Endothelial cell (in vitro differentiated cells): ENCODE measurements around the gene CTNNBL1. TPM values are rescaled to one million over a fixed set of nuclear protein-coding genes. Genes with fewer than 3 reads are reported as not detected.

Experiments
- DNase-seq: peaks from one replicate; pipeline ENCODE4 v3.0.0; 2021; ENCODE audit warnings: low spot score
- H3K27ac Mint-ChIP-seq: one replicate; pipeline ENCODE4 v1.8.0; 2021; ENCODE audit warnings: mixed read lengths, inconsistent platforms; ENCODE audit not compliant: unreplicated experiment
- H3K27me3 Mint-ChIP-seq: one replicate; pipeline ENCODE4 v1.8.0; 2021; ENCODE audit warnings: mild to moderate bottlenecking, moderate library complexity, mixed read lengths, inconsistent platforms; ENCODE audit not compliant: unreplicated experiment
- H3K36me3 Mint-ChIP-seq: one replicate; pipeline ENCODE4 v1.8.0; 2021; ENCODE audit warnings: mild to moderate bottlenecking, low read depth, mixed read lengths, inconsistent platforms; ENCODE audit not compliant: unreplicated experiment
- H3K4me1 Mint-ChIP-seq: one replicate; pipeline ENCODE4 v1.8.0; 2021; ENCODE audit warnings: mild to moderate bottlenecking, mixed read lengths, inconsistent platforms; ENCODE audit not compliant: unreplicated experiment
- H3K4me3 Mint-ChIP-seq: one replicate; pipeline ENCODE4 v1.8.0; 2021; ENCODE audit warnings: mild to moderate bottlenecking, mixed read lengths, inconsistent platforms; ENCODE audit not compliant: unreplicated experiment
- H3K9me3 Mint-ChIP-seq: one replicate; pipeline ENCODE4 v1.8.0; 2021; ENCODE audit warnings: mixed read lengths, inconsistent platforms; ENCODE audit not compliant: unreplicated experiment
- total RNA-seq: library from RNA; stranded (reverse); fragmentation: NEBNext Ultra II Directional; extraction: Animal tissue kit (Norgen Biotek cat#: 25700); gene quantifications from one replicate; pipeline ENCODE4 v1.2.1, GENCODE V29; 2021; ENCODE audit not compliant: unreplicated experiment
- TF ChIP-seq, protein P1 (sequence below): fragments of 200-600 bp; sonication (generic); IDR thresholded peaks from one replicate; pipeline ENCODE4 v1.5.0; 2021; ENCODE audit warnings: antibody characterized with exemption; ENCODE audit not compliant: unreplicated experiment

Gene CTNNBL1
- total RNA-seq, 1 donor from 2014 or later: 84.8 TPM

DNA sequence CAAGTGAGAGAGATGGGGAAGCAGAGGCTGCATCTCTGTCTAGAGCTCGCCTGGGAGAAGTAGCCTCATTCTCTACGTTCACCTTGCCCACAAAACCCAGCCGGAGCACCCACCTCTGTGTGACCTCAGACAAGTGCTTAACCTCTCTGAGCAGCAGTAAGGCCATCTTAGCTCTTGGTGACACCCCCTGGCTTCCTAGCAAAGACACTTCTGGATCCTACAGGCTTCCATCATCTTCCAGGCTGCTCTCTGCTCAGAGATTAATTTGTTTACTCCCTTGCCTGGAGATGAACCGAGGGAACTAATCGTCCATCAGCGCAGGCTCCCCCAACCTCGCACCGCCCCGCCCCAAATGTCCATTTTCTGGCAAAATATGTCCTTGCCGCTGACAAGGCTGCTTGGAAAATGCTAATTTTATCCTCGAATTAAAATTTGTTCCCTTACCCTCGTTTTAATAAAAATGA lies 24.0 kb upstream of the CTNNBL1 start:
- Mint-ChIP-seq H3K4me3 (no peak overlapping the region), H3K27me3 (peaks cover under 1% of the 10 kb centered on the region), H3K36me3 (no peaks in the 10 kb centered on the region), H3K4me1 (peaks cover 7% of the 10 kb centered on the region), H3K9me3 (no peaks in the 10 kb centered on the region), H3K27ac (no peak overlapping the region)
- TF ChIP-seq, protein P1, sequence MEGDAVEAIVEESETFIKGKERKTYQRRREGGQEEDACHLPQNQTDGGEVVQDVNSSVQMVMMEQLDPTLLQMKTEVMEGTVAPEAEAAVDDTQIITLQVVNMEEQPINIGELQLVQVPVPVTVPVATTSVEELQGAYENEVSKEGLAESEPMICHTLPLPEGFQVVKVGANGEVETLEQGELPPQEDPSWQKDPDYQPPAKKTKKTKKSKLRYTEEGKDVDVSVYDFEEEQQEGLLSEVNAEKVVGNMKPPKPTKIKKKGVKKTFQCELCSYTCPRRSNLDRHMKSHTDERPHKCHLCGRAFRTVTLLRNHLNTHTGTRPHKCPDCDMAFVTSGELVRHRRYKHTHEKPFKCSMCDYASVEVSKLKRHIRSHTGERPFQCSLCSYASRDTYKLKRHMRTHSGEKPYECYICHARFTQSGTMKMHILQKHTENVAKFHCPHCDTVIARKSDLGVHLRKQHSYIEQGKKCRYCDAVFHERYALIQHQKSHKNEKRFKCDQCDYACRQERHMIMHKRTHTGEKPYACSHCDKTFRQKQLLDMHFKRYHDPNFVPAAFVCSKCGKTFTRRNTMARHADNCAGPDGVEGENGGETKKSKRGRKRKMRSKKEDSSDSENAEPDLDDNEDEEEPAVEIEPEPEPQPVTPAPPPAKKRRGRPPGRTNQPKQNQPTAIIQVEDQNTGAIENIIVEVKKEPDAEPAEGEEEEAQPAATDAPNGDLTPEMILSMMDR: no peak
- DNase-seq: no peak

DNA sequence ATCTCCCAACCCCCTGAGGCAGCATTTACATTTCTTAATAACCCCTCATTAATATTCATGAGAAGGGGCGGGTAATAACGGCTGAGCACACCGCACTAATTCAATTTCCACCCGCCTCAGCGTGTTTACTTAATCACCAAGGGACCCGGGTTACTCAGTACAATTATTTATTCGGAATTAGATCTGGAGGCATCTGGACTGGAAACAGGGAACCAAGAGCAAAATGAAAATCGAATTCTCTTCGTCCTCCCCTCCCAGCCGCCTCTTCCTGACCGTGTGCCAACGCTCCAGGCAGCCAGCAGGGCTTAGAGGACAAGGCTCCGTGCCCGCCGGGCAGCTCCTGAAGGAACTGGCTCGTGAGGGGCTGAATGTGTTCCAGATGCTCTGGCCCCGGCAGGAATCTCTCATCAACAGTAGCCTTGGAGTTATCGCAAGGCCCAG lies 23.5 kb upstream of the CTNNBL1 start:
- H3K4me1 Mint-ChIP-seq: peaks cover 7% of the 10 kb centered on the region
- no peaks in the 10 kb centered on the region for H3K9me3 Mint-ChIP-seq
- H3K27ac Mint-ChIP-seq: no peak overlapping the region
- H3K27me3 Mint-ChIP-seq: peaks cover 1% of the 10 kb centered on the region
- no peak for DNase-seq
- TF ChIP-seq, protein P1: no peak
- no peaks in the 10 kb centered on the region for H3K36me3 Mint-ChIP-seq
- H3K4me3 Mint-ChIP-seq: no peak overlapping the region

DNA sequence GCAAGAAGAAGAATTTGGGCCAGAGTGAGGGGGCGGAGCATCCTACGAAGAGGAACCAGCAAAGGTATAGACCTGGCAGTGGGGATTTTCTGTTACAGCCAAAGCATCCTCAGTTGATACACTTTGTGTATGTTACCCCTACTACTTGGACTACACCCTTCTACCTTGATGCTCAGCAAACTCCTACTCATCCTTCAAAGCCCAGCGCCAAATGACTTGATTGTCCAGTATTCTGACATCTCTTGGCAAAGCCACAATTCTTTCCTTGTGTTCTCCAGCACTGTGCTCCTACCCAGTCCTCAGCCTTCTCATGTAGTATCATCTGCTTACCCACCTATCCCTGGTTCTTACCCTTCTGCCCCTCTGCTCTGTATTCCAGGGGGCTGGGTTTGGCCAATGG lies 21.7 kb upstream of the CTNNBL1 start:
- DNase-seq: no peak
- no peaks in the 10 kb centered on the region for H3K9me3 Mint-ChIP-seq
- H3K27ac Mint-ChIP-seq: no peak overlapping the region
- peaks cover 8% of the 10 kb centered on the region for H3K4me1 Mint-ChIP-seq
- H3K36me3 Mint-ChIP-seq: no peaks in the 10 kb centered on the region
- peaks cover 1% of the 10 kb centered on the region for H3K27me3 Mint-ChIP-seq
- TF ChIP-seq, protein P1: no peak
- no peak overlapping the region for H3K4me3 Mint-ChIP-seq

DNA sequence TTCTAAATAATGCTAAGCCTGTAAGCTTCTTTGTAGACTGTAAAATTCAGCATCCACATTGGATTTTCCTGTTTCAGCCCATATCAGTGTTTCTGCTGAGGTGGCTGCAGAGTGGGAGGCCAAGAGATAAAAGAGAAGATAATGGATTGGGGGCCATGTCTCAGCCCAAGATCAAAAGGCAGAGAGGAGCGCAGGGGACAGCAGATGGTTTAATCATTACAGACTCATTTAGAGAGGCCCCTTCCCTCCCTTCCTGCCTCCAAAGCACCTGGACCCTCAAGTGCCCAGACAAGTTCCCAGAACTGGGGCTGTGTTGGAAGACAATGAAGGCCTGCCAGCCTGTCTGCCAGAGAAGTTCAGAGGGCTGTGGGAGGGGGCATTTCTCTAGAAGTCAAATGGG lies 20.4 kb upstream of the CTNNBL1 start:
- no peak overlapping the region for H3K27ac Mint-ChIP-seq
- peaks cover 10% of the 10 kb centered on the region for H3K4me1 Mint-ChIP-seq
- H3K4me3 Mint-ChIP-seq: peak overlapping the region; percentile 44
- TF ChIP-seq, protein P1: no peak
- H3K9me3 Mint-ChIP-seq: no peaks in the 10 kb centered on the region
- H3K27me3 Mint-ChIP-seq: peaks cover 1% of the 10 kb centered on the region
- H3K36me3 Mint-ChIP-seq: no peaks in the 10 kb centered on the region
- DNase-seq: no peak

DNA sequence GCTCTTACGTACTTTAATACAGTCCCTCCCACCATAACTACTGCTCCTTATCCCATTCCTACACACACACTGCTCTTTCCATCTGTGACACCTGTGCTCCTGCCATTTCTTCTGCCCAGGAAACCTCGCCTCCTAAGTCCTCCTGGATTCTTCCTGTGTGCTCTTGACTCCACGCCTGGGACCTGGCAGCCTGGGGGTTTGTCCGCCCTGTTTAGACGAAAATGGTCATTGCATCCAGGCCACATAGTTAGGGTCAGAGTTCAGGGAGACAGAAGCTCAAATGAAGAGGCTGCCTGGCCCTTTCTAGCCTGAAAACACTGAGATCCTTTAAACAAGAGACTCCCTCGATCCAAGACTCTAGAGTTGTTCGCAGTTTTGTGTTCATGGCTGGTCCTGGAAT lies 17.4 kb upstream of the CTNNBL1 start:
- Mint-ChIP-seq H3K9me3 (no peaks in the 10 kb centered on the region), H3K27ac (no peak overlapping the region), H3K4me1 (peaks cover 6% of the 10 kb centered on the region), H3K27me3 (peaks cover 1% of the 10 kb centered on the region), H3K36me3 (no peaks in the 10 kb centered on the region), H3K4me3 (no peak overlapping the region)
- TF ChIP-seq, protein P1: no peak
- no peak for DNase-seq
